ENCODE results near the gene CHCHD3. TPM values are rescaled to one million over a fixed set of nuclear protein-coding genes. Genes with fewer than 3 reads are reported as not detected.

The CHCHD3 gene
- total RNA-seq, 1 experiment from 2014 or later: 100 TPM

DNA sequence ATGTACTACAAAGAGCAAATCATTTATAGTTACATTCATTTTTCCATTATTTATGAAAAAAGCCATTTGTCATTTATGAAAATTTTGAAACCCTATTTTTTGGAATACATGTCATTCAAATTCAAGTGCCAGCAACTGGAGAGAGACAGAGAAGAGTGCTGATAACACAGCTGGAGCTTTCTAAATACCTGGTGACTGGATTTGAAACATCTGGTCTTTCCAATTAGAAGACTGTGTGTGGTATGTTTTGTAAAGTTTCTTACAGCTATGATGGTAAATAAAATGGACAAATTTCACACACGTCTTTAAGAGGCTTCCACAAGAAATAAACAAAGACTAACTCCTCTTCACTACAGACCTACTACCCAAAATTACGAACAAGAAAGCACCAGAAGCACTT is 56.8 kb downstream of the CHCHD3 start:
- CTCF ChIA-PET: no interaction called here
- no TSS peak for BruUV-seq (replicated peaks)

DNA sequence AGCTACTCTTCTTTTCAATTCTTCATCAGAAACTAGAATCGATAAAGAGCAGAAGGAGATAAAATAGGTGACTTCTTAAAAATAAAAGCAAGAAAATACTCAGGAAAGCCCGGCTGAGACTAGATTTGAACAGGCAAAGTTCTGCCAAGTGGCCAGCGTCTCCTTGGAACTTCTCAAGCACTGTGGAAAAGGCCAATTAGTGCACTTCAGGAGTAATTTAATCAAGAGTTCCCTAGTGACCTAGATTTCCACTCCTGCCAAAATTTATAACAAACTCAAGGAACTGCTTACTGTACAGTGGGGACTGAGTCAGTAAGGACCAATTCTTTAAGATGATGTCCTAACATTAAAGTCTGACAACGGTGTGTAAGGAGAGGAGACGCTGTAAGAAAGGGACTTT is 57.3 kb downstream of the CHCHD3 start:
- Histone ChIP-seq H3K27me3 (ENCODE audit: insufficient read depth, low read depth) (no peaks in the 10 kb centered on the region), H2AFZ (no peak overlapping the region), H4K20me1 (ENCODE audit: insufficient read depth) (no peaks in the 10 kb centered on the region; the same call in 1 of the 2 replicates), H3K79me2 (ENCODE audit: low read depth) (peaks cover 9% of the 10 kb centered on the region), H3K9me3 (ENCODE audit: insufficient read depth, low read depth) (no peaks in the 10 kb centered on the region), H3K27ac (no peak overlapping the region), H3K4me2 (no peak overlapping the region), H3K4me3 (no peak overlapping the region), H3K4me1 (replicated peaks; ENCODE audit: insufficient read depth) (no peaks in the 10 kb centered on the region), H3F3A (ENCODE audit: insufficient read depth, low read depth) (no peaks in the 10 kb centered on the region), H3K36me3 (ENCODE audit: low read depth) (peaks cover 4% of the 10 kb centered on the region; the same call in 1 of the 2 replicates), H3K9me2 (ENCODE audit: insufficient read depth) (no peaks in the 10 kb centered on the region)
- no TSS peak for BruUV-seq (replicated peaks)
- intact Hi-C loops (cut with micrococcal nuclease; ENCODE audit: unreplicated experiment): no loop called here
- ChIA-PET CTCF (no interaction called here), POLR2A (ENCODE audit: unreplicated experiment) (no interaction called here)
- no peak for DNase-seq
- TF ChIP-seq, protein P1, sequence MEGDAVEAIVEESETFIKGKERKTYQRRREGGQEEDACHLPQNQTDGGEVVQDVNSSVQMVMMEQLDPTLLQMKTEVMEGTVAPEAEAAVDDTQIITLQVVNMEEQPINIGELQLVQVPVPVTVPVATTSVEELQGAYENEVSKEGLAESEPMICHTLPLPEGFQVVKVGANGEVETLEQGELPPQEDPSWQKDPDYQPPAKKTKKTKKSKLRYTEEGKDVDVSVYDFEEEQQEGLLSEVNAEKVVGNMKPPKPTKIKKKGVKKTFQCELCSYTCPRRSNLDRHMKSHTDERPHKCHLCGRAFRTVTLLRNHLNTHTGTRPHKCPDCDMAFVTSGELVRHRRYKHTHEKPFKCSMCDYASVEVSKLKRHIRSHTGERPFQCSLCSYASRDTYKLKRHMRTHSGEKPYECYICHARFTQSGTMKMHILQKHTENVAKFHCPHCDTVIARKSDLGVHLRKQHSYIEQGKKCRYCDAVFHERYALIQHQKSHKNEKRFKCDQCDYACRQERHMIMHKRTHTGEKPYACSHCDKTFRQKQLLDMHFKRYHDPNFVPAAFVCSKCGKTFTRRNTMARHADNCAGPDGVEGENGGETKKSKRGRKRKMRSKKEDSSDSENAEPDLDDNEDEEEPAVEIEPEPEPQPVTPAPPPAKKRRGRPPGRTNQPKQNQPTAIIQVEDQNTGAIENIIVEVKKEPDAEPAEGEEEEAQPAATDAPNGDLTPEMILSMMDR (conservative IDR thresholded peaks at IDR 0.05): no peak
- TF ChIP-seq EZH2 (IDR thresholded peaks at IDR 0.05; ENCODE audit: low read depth): no peak

More for the DNA sequence above, 56.8 kb downstream of the CHCHD3 start:
- Histone ChIP-seq H3K4me2 (no peak overlapping the region), H4K20me1 (ENCODE audit: insufficient read depth) (no peaks in the 10 kb centered on the region; the same call in 1 of the 2 replicates), H3K27ac (no peak overlapping the region), H3K4me1 (replicated peaks; ENCODE audit: insufficient read depth) (no peaks in the 10 kb centered on the region), H3K4me3 (no peak overlapping the region), H3K9me2 (ENCODE audit: insufficient read depth) (no peaks in the 10 kb centered on the region), H2AFZ (no peak overlapping the region), H3K27me3 (ENCODE audit: insufficient read depth, low read depth) (no peaks in the 10 kb centered on the region), H3K79me2 (ENCODE audit: low read depth) (peaks cover 12% of the 10 kb centered on the region), H3K36me3 (ENCODE audit: low read depth) (peaks cover 4% of the 10 kb centered on the region; the same call in 1 of the 2 replicates), H3K9me3 (ENCODE audit: insufficient read depth, low read depth) (no peaks in the 10 kb centered on the region), H3F3A (ENCODE audit: insufficient read depth, low read depth) (no peaks in the 10 kb centered on the region)
- POLR2A ChIA-PET (ENCODE audit: unreplicated experiment): no interaction called here
- no peak for DNase-seq
- intact Hi-C loops (cut with micrococcal nuclease; ENCODE audit: unreplicated experiment): no loop called here
- no peak for TF ChIP-seq EZH2 (IDR thresholded peaks at IDR 0.05; ENCODE audit: low read depth)
- TF ChIP-seq, protein P1 (conservative IDR thresholded peaks at IDR 0.05): no peak

DNA sequence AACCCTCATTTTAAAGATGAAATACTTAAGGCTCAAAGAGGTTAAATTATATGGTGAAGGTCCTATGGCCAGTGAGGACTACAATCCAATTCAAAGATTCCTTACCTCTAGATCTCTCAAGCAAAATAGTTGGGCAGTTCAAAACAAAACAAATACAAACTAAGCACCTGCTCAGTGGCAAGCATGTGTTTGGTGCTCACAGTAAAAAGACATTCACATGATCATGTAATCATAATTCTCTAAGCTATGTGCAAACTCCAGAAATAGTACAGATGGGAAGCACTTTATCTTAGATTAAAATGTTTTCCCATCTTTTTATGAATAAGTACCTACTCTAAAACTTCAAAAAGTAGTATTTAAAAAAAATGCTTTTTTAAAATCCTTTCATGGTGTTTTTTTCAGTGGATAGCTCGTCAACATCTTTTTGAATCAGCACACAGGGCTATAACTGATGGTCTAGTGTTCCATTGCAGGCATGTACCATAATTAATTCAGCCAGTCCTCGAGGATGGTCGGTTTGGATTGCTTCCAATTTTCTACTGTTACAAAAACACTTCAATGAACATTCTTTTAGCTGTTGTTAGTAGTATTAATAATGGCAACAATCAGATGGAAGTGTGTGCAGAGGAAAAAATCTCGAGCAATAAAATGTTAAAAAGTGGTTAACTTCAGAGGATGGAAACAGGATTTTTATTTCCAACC is 58.4 kb downstream of the CHCHD3 start:
- no peak overlapping the region for H2AFZ ChIP-seq
- no peaks in the 10 kb centered on the region; the same call in 1 of the 2 replicates for H4K20me1 ChIP-seq (ENCODE audit: insufficient read depth)
- no peaks in the 10 kb centered on the region for H3F3A ChIP-seq (ENCODE audit: insufficient read depth, low read depth)
- H3K9me2 ChIP-seq (ENCODE audit: insufficient read depth): no peaks in the 10 kb centered on the region
- H3K4me3 ChIP-seq: no peak overlapping the region
- peaks cover 4% of the 10 kb centered on the region; the same call in 1 of the 2 replicates for H3K36me3 ChIP-seq (ENCODE audit: low read depth)
- intact Hi-C loops (cut with micrococcal nuclease; ENCODE audit: unreplicated experiment): no loop called here
- 0 out of 2 replicates have a peak, but pooled peaks cover 4% of the 10 kb centered on the region for H3K79me2 ChIP-seq (ENCODE audit: low read depth)
- H3K27ac ChIP-seq: no peak overlapping the region
- TF ChIP-seq, protein P1 (conservative IDR thresholded peaks at IDR 0.05): no peak
- no peak for TF ChIP-seq EZH2 (IDR thresholded peaks at IDR 0.05; ENCODE audit: low read depth)
- BruUV-seq (replicated peaks): no TSS peak
- ChIA-PET POLR2A (ENCODE audit: unreplicated experiment) (no interaction called here), CTCF (no interaction called here)
- H3K4me1 ChIP-seq (replicated peaks; ENCODE audit: insufficient read depth): no peaks in the 10 kb centered on the region
- H3K27me3 ChIP-seq (ENCODE audit: insufficient read depth, low read depth): no peaks in the 10 kb centered on the region
- no peak for DNase-seq
- no peaks in the 10 kb centered on the region for H3K9me3 ChIP-seq (ENCODE audit: insufficient read depth, low read depth)
- H3K4me2 ChIP-seq: no peak overlapping the region

All from PC-9 (cell line).